ENCODE data around the gene SPTBN2.
A peak's percentile ranks its signal among the peaks of the same experiment; 100 is the strongest.

The SPTBN2 gene

GRCh38 chr11:66686801-66687750, 41.9 kb downstream of the SPTBN2 start:
- no peak for DNase-seq (ENCODE audit: extremely low read depth in 1 of 2, low read depth in 1 of 2)

- no peak for DNase-seq (ENCODE audit: extremely low read depth in 1 of 2, low read depth in 1 of 2)
Observed at GRCh38 chr11:66686100-66686785, 42.8 kb downstream of the SPTBN2 start.

GRCh38 chr11:66685276-66686099, 43.5 kb downstream of the SPTBN2 start:
- no peak for DNase-seq (ENCODE audit: extremely low read depth in 1 of 2, low read depth in 1 of 2)

GRCh38 chr11:66684635-66685034, 44.4 kb downstream of the SPTBN2 start:
- no peak for DNase-seq (ENCODE audit: extremely low read depth in 1 of 2, low read depth in 1 of 2)

- DNase-seq (ENCODE audit: extremely low read depth in 1 of 2, low read depth in 1 of 2): no peak
Observed at GRCh38 chr11:66683877-66684276, 45.1 kb downstream of the SPTBN2 start.

- DNase-seq (ENCODE audit: extremely low read depth in 1 of 2, low read depth in 1 of 2): no peak
Observed at GRCh38 chr11:66680966-66681645, 47.9 kb downstream of the SPTBN2 start.

- DNase-seq (ENCODE audit: extremely low read depth in 1 of 2, low read depth in 1 of 2): peak; percentile 91 to 96
Observed at GRCh38 chr11:66677599-66678375, 51.2 kb downstream of the SPTBN2 start, which contains the start of gene RBM4B. RBM4B (minus strand) TSS chr11:66677887; CDS start chr11:66677079, 808 bp downstream.

- DNase-seq (ENCODE audit: extremely low read depth in 1 of 2, low read depth in 1 of 2): no peak
Observed at GRCh38 chr11:66676931-66677598, 52.0 kb downstream of the SPTBN2 start.

GRCh38 chr11:66676282-66676919, 52.6 kb downstream of the SPTBN2 start:
- no peak for DNase-seq (ENCODE audit: extremely low read depth in 1 of 2, low read depth in 1 of 2)

GRCh38 chr11:66674964-66675602, 53.9 kb downstream of the SPTBN2 start:
- DNase-seq (ENCODE audit: extremely low read depth in 1 of 2, low read depth in 1 of 2): no peak

GRCh38 chr11:66670816-66671215, 58.2 kb downstream of the SPTBN2 start:
- DNase-seq (ENCODE audit: extremely low read depth in 1 of 2, low read depth in 1 of 2): no peak

GRCh38 chr11:66665369-66665768, 63.6 kb downstream of the SPTBN2 start:
- DNase-seq (ENCODE audit: extremely low read depth in 1 of 2, low read depth in 1 of 2): no peak

GRCh38 chr11:66663741-66664296, 65.2 kb downstream of the SPTBN2 start:
- no peak for DNase-seq (ENCODE audit: extremely low read depth in 1 of 2, low read depth in 1 of 2)

GRCh38 chr11:66659763-66660162, 69.3 kb downstream of the SPTBN2 start:
- DNase-seq (ENCODE audit: extremely low read depth in 1 of 2, low read depth in 1 of 2): no peak

GRCh38 chr11:66653123-66653522, 75.9 kb downstream of the SPTBN2 start:
- no peak for DNase-seq (ENCODE audit: extremely low read depth in 1 of 2, low read depth in 1 of 2)

GRCh38 chr11:66652651-66653050, 76.4 kb downstream of the SPTBN2 start:
- no peak for DNase-seq (ENCODE audit: extremely low read depth in 1 of 2, low read depth in 1 of 2)

- DNase-seq (ENCODE audit: extremely low read depth in 1 of 2, low read depth in 1 of 2): no peak
Observed at GRCh38 chr11:66651016-66651415, 78.0 kb downstream of the SPTBN2 start.

- DNase-seq (ENCODE audit: extremely low read depth in 1 of 2, low read depth in 1 of 2): no peak
Observed at GRCh38 chr11:66649903-66650302, 79.1 kb downstream of the SPTBN2 start.
